ENCODE data around the gene SEMA3B.

The SEMA3B gene

DNA sequence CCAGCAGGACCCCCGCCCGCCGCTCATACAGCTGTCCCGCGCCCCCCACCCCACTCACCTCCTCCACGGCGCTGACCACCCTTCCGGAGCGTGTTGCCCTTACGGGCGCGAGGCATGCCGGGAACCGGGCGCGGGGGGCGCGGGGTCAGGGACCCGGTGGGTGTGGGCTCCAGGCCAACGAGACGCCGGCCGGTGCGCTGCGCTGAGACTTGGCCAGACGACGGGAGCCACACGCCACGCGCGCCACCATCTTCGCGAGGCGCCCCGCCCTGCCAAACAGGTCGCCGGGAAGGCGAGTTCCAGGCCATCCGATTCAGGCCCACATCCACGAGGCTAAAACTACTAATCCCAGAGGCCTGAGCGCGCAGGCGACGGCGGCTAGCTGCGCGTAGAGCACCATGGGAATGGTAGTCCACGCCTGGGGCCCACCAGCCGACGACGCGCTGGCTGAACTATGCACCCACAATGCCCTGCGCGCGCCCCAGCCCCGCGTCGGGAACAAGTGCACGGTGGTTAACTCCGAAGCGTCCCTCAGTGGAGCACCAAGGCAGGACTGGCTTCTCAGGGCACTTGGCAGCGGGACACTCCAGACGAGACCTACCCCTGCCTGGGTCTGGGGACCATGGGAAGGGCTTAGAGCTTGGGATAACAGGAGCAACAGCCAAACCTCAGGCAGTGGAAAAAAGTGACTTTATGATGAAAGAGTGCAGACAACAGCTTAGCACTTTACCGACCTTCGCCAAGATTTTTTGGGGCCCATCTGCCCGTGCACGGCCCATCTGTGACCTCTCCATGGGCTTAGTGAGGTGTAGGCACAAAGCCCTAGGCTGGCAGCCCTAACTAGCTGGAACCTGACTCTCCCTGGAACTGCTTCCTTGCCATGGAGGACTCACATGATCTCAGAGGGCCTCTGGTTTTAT, 23.5 kb downstream of the SEMA3B start, which contains the start of gene IFRD2 (continued):
- TF ChIP-seq EGR2 (tag by site-specific recombination; IDR thresholded peaks at IDR 0.05; ENCODE audit: low read depth) (no peak), ZNF19 (tag by site-specific recombination; IDR thresholded peaks at IDR 0.05; ENCODE audit: low read depth) (no peak), ZNF155 (tag by site-specific recombination; IDR thresholded peaks at IDR 0.05) (no peak), ZNF311 (tag by site-specific recombination; IDR thresholded peaks at IDR 0.05; ENCODE audit: borderline replicate concordance) (no peak), KLF8 (tag by site-specific recombination; IDR thresholded peaks at IDR 0.05) (peak; percentile 99), ZNF394 (tag by site-specific recombination; IDR thresholded peaks at IDR 0.05; ENCODE audit: borderline replicate concordance) (no peak), ZNF48 (tag by site-specific recombination; IDR thresholded peaks at IDR 0.05) (no peak), ZNF660 (tag by site-specific recombination; IDR thresholded peaks at IDR 0.05) (0 out of 2 replicates have a peak, but pooled peaks have one; percentile 12), ZNF239 (tag by site-specific recombination; IDR thresholded peaks at IDR 0.05) (no peak), ZBTB48 (tag by site-specific recombination; IDR thresholded peaks at IDR 0.05) (peak; percentile 67; the same call in 1 of the 2 replicates), MYNN (tag by site-specific recombination; IDR thresholded peaks at IDR 0.05; ENCODE audit: borderline replicate concordance) (no peak), ZNF37A (tag by site-specific recombination; IDR thresholded peaks at IDR 0.05) (no peak), ZNF175 (tag by site-specific recombination; IDR thresholded peaks at IDR 0.05) (no peak), ZNF514 (tag by site-specific recombination; IDR thresholded peaks at IDR 0.05) (no peak), ZNF677 (tag by site-specific recombination; IDR thresholded peaks at IDR 0.05) (no peak), ZNF404 (tag by site-specific recombination; IDR thresholded peaks at IDR 0.05) (no peak), ZNF837 (tag by site-specific recombination; IDR thresholded peaks at IDR 0.05) (no peak), YY1 (tag by site-specific recombination; IDR thresholded peaks at IDR 0.05) (peak; percentile 96), SCRT1 (tag by site-specific recombination; IDR thresholded peaks at IDR 0.05; ENCODE audit: borderline replicate concordance) (no peak), ZNF501 (tag by site-specific recombination; IDR thresholded peaks at IDR 0.05) (no peak)
- TF ChIP-seq, protein P1, sequence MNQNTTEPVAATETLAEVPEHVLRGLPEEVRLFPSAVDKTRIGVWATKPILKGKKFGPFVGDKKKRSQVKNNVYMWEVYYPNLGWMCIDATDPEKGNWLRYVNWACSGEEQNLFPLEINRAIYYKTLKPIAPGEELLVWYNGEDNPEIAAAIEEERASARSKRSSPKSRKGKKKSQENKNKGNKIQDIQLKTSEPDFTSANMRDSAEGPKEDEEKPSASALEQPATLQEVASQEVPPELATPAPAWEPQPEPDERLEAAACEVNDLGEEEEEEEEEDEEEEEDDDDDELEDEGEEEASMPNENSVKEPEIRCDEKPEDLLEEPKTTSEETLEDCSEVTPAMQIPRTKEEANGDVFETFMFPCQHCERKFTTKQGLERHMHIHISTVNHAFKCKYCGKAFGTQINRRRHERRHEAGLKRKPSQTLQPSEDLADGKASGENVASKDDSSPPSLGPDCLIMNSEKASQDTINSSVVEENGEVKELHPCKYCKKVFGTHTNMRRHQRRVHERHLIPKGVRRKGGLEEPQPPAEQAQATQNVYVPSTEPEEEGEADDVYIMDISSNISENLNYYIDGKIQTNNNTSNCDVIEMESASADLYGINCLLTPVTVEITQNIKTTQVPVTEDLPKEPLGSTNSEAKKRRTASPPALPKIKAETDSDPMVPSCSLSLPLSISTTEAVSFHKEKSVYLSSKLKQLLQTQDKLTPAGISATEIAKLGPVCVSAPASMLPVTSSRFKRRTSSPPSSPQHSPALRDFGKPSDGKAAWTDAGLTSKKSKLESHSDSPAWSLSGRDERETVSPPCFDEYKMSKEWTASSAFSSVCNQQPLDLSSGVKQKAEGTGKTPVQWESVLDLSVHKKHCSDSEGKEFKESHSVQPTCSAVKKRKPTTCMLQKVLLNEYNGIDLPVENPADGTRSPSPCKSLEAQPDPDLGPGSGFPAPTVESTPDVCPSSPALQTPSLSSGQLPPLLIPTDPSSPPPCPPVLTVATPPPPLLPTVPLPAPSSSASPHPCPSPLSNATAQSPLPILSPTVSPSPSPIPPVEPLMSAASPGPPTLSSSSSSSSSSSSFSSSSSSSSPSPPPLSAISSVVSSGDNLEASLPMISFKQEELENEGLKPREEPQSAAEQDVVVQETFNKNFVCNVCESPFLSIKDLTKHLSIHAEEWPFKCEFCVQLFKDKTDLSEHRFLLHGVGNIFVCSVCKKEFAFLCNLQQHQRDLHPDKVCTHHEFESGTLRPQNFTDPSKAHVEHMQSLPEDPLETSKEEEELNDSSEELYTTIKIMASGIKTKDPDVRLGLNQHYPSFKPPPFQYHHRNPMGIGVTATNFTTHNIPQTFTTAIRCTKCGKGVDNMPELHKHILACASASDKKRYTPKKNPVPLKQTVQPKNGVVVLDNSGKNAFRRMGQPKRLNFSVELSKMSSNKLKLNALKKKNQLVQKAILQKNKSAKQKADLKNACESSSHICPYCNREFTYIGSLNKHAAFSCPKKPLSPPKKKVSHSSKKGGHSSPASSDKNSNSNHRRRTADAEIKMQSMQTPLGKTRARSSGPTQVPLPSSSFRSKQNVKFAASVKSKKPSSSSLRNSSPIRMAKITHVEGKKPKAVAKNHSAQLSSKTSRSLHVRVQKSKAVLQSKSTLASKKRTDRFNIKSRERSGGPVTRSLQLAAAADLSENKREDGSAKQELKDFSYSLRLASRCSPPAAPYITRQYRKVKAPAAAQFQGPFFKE (tag by site-specific recombination; IDR thresholded peaks at IDR 0.05; ENCODE audit: borderline replicate concordance), result no peak
- TF ChIP-seq, protein P2, sequence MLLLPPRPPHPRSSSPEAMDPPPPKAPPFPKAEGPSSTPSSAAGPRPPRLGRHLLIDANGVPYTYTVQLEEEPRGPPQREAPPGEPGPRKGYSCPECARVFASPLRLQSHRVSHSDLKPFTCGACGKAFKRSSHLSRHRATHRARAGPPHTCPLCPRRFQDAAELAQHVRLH (tag by site-specific recombination; IDR thresholded peaks at IDR 0.05), result no peak
- TF ChIP-seq, protein P3, sequence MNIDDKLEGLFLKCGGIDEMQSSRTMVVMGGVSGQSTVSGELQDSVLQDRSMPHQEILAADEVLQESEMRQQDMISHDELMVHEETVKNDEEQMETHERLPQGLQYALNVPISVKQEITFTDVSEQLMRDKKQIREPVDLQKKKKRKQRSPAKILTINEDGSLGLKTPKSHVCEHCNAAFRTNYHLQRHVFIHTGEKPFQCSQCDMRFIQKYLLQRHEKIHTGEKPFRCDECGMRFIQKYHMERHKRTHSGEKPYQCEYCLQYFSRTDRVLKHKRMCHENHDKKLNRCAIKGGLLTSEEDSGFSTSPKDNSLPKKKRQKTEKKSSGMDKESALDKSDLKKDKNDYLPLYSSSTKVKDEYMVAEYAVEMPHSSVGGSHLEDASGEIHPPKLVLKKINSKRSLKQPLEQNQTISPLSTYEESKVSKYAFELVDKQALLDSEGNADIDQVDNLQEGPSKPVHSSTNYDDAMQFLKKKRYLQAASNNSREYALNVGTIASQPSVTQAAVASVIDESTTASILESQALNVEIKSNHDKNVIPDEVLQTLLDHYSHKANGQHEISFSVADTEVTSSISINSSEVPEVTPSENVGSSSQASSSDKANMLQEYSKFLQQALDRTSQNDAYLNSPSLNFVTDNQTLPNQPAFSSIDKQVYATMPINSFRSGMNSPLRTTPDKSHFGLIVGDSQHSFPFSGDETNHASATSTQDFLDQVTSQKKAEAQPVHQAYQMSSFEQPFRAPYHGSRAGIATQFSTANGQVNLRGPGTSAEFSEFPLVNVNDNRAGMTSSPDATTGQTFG (tag by site-specific recombination; IDR thresholded peaks at IDR 0.05; ENCODE audit: borderline replicate concordance), result no peak
- TF ChIP-seq, protein P4, sequence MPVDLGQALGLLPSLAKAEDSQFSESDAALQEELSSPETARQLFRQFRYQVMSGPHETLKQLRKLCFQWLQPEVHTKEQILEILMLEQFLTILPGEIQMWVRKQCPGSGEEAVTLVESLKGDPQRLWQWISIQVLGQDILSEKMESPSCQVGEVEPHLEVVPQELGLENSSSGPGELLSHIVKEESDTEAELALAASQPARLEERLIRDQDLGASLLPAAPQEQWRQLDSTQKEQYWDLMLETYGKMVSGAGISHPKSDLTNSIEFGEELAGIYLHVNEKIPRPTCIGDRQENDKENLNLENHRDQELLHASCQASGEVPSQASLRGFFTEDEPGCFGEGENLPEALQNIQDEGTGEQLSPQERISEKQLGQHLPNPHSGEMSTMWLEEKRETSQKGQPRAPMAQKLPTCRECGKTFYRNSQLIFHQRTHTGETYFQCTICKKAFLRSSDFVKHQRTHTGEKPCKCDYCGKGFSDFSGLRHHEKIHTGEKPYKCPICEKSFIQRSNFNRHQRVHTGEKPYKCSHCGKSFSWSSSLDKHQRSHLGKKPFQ (tag by site-specific recombination; IDR thresholded peaks at IDR 0.05), result no peak
- TF ChIP-seq, protein P5, sequence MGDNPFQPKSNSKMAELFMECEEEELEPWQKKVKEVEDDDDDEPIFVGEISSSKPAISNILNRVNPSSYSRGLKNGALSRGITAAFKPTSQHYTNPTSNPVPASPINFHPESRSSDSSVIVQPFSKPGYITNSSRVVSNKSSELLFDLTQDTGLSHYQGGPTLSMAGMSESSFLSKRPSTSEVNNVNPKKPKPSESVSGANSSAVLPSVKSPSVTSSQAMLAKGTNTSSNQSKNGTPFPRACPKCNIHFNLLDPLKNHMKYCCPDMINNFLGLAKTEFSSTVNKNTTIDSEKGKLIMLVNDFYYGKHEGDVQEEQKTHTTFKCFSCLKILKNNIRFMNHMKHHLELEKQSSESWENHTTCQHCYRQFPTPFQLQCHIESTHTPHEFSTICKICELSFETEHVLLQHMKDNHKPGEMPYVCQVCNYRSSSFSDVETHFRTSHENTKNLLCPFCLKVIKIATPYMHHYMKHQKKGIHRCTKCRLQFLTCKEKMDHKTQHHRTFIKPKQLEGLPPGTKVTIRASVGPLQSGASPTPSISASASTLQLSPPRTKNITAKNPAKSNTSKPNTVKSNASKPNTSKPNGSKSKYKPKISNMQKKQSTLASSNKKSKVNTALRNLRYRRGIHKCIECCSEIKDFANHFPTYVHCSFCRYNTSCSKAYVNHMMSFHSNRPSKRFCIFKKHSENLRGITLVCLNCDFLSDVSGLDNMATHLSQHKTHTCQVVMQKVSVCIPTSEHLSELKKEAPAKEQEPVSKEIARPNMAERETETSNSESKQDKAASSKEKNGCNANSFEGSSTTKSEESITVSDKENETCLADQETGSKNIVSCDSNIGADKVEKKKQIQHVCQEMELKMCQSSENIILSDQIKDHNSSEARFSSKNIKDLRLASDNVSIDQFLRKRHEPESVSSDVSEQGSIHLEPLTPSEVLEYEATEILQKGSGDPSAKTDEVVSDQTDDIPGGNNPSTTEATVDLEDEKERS (tag by site-specific recombination; IDR thresholded peaks at IDR 0.05), result no peak
